Measurements from ENCODE around the gene SIPA1L3. TPM values are rescaled to one million over a fixed set of nuclear protein-coding genes. Genes with fewer than 3 reads are reported as not detected.

Gene SIPA1L3
- total and polyA plus RNA-seq, 9 of the 15 experiments (the other 6 are each of a cell fraction or from before 2014, with no cell fraction given): 0.01 to 6.1 (median 2.5) TPM

GRCh38 chr19:37926255-37926654, 19.2 kb downstream of the SIPA1L3 start (continued):
- TF ChIP-seq ZBTB40 (IDR thresholded peaks at IDR 0.05): no peak
- no peak for TF ChIP-seq ZBTB40 (CRISPR knock-in tag; IDR thresholded peaks at IDR 0.05)

All from K562 (cell line).